PFSK-1 (cell line): ENCODE data around the gene USP31.

Experiments used
- POLR2AphosphoS5 ChIP-seq: IDR thresholded peaks from 2 replicates; pipeline ENCODE4 v1.6.1; 2012; ENCODE audit warnings: low read depth, mild to moderate bottlenecking, control low read depth, low read length, moderate library complexity
- TF ChIP-seq, protein P1 (sequence below), 2 experiments: IDR thresholded peaks; 2 replicates each; pipeline versions ENCODE4 v1.6.1 to v1.8.0; 2011 to 2012; ENCODE audit warnings: low read depth in 2 of 2, low read length in 2 of 2, control low read depth in 1 of 2, inconsistent platforms in 1 of 2, mild to moderate bottlenecking in 1 of 2, moderate library complexity in 1 of 2; ENCODE audit not compliant: insufficient read depth in 1 of 2

DNA sequence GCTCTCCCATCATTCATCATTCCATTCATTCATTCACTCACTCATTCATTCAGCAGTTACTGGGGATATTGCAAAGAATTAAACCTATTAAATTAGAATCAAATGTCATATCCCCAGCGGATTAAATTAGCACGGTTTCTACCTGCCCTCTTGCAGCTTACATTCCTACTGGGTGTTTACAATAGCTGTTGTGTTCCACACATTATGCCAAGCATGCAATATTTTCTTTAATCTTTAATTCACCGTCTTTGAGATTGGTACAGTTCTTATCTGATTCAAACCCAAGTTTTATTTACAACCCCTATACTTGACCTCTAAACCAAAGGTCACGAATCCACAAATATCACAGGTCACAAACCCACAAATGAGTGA lies 727 bp upstream of the USP31 start:
- TF ChIP-seq POLR2AphosphoS5, result no peak
- TF ChIP-seq, protein P1, sequence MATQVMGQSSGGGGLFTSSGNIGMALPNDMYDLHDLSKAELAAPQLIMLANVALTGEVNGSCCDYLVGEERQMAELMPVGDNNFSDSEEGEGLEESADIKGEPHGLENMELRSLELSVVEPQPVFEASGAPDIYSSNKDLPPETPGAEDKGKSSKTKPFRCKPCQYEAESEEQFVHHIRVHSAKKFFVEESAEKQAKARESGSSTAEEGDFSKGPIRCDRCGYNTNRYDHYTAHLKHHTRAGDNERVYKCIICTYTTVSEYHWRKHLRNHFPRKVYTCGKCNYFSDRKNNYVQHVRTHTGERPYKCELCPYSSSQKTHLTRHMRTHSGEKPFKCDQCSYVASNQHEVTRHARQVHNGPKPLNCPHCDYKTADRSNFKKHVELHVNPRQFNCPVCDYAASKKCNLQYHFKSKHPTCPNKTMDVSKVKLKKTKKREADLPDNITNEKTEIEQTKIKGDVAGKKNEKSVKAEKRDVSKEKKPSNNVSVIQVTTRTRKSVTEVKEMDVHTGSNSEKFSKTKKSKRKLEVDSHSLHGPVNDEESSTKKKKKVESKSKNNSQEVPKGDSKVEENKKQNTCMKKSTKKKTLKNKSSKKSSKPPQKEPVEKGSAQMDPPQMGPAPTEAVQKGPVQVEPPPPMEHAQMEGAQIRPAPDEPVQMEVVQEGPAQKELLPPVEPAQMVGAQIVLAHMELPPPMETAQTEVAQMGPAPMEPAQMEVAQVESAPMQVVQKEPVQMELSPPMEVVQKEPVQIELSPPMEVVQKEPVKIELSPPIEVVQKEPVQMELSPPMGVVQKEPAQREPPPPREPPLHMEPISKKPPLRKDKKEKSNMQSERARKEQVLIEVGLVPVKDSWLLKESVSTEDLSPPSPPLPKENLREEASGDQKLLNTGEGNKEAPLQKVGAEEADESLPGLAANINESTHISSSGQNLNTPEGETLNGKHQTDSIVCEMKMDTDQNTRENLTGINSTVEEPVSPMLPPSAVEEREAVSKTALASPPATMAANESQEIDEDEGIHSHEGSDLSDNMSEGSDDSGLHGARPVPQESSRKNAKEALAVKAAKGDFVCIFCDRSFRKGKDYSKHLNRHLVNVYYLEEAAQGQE (IDR thresholded peaks at IDR 0.05; ENCODE audit: insufficient read depth in 1 of 2, low read depth in 2 of 2, low read length in 2 of 2), result no peak
